Ascending aorta (tissue), 2 donors: ENCODE measurements around the gene PPP2R1B. TPM values are rescaled to one million over a fixed set of nuclear protein-coding genes. Genes with fewer than 3 reads are reported as not detected.

Source experiments
- DNase-seq, 2 donors: peaks; one replicate each; pipeline ENCODE4 v3.0.0-alpha.2; 2019; ENCODE audit warnings: low spot score in 2 of 2
- H3K27ac ChIP-seq, 2 donors: fragments of 200-600 bp; sonication (generic); one replicate each; pipeline ENCODE4 v1.5.1; 2016 to 2017; ENCODE audit warnings: mild to moderate bottlenecking in 1 of 2
- H3K27me3 ChIP-seq: fragments of 200-600 bp; sonication (generic); one replicate; pipeline ENCODE4 v1.5.1; 2017
- H3K36me3 ChIP-seq, 2 donors: fragments of 200-600 bp; sonication (generic); one replicate each; pipeline ENCODE4 v1.5.1; 2016
- H3K4me1 ChIP-seq, 2 donors: fragments of 200-600 bp; sonication (generic); one replicate each; pipeline ENCODE4 v1.5.1; 2016 to 2017; ENCODE audit warnings: mild to moderate bottlenecking in 1 of 2
- H3K4me3 ChIP-seq, 2 donors: fragments of 200-600 bp; sonication (generic); one replicate each; pipeline ENCODE4 v1.5.1; 2016 to 2017; ENCODE audit warnings: mild to moderate bottlenecking in 1 of 2
- H3K9me3 ChIP-seq, 2 donors: fragments of 200-600 bp; sonication (generic); one replicate each; pipeline ENCODE4 v1.5.1; 2016
- CTCF ChIP-seq, 3 experiments: fragments of 200-600 bp in 2 of 3; fragments of 450-650 bp in 1 of 3; sonication (generic) in 2 of 3; IDR thresholded peaks; one replicate each; pipeline ENCODE4 v1.5.1; 2016 to 2019; ENCODE audit warnings: antibody characterized with exemption in 3 of 3, mild to moderate bottlenecking in 1 of 3, moderate library complexity in 1 of 3
- intact Hi-C: fragments of 100-400 bp; cut with DNase I; formaldehyde crosslinking; loops from one replicate; pipeline ENCODE4 v1.15.1; 2023
- total RNA-seq: library from RNA; depleted of rRNA; stranded (reverse); fragments of >200 nt; gene quantifications from one replicate; pipeline ENCODE4 v1.1.0, GENCODE V29; 2016

PPP2R1B gene
- total RNA-seq, 1 donor from 2014 or later = 7.7 TPM

DNA sequence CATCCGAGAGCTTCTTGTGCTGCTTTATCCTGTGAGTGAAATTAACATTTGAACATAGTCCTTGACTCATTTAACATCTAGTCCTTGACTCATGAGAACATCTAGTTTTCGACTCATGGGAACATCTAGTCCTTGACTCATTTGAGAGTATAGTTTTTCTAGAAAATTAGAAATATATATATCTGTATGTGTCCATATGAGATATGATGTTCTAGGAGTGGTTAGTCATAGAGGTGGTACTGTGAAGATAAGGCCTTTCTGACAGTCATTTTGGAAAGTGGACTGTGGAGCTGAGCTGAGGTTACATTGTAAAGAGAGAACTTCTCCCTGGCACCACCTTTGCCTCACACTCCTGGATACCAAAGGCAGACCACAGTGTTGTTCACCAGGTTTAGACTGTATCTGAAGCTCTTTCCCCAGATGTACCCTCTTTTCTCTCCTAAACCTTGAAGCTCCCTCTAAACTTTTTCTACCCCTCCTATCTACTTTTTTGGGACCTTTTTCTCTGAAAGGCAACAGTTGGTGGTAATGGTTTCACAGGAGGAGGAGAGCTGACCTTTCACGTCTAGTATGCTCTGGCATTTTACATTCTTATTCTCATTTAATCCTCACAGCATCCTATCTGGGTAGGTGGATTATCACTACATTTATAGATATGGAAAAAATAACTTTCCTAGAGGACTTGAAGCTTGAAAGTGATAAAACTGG, 67.2 kb downstream of the PPP2R1B start:
- no peak overlapping the region for H3K4me3 ChIP-seq
- peaks cover 2 to 22% of the 10 kb centered on the region in 2 donors for H3K36me3 ChIP-seq
- no peak for TF ChIP-seq CTCF (IDR thresholded peaks at IDR 0.05)
- no peaks in the 10 kb centered on the region for H3K4me1 ChIP-seq
- H3K27me3 ChIP-seq = no peaks in the 10 kb centered on the region
- intact Hi-C loops = no loop called here
- no peaks in the 10 kb centered on the region for H3K9me3 ChIP-seq
- DNase-seq = no peak
- H3K27ac ChIP-seq = no peak overlapping the region

DNA sequence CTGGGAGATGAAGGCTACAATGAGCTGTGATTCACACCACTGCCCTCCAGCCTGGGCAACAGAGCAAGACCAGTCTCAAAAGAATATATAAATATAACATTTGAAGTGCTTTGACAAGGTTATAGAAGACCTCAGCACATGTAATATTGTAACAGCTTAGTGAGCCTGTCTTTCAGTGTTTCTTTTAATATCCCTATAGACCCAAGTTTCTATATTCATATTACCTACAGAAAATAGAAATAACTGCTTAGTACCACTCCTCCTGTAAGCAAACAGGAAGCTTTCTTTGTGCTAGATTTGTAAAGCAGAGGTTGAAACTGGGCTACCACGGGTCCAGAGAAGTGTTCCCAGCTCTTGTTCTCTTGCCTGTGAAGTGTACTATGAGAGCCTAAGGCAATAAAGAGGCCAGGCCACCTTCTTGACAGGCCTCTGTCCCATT, 68.2 kb downstream of the PPP2R1B start:
- TF ChIP-seq CTCF (IDR thresholded peaks at IDR 0.05) = no peak
- no peaks in the 10 kb centered on the region for H3K27me3 ChIP-seq
- H3K27ac ChIP-seq = no peak overlapping the region

DNA sequence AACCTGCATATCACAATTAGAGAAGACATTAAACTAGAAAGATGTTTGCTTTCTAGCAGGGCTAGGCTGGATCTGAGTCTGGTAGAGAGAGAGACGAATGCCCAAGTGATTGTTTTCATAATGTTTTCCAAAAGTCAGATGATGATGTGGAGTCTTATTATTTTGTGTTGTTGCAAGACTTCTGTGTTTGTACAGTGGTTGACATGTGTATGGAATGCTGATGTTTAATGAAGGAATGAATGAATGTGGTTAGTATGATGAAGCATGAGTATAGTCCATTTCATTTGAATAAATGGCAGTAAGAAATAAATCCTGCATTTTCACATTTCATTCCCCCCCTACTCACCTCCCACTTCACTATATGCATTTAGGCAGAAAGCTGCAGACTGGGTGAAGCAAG, 69.6 kb downstream of the PPP2R1B start:
- no peak overlapping the region for H3K27ac ChIP-seq
- intact Hi-C loops = no loop called here
- H3K4me3 ChIP-seq = no peak overlapping the region
- no peaks in the 10 kb centered on the region for H3K4me1 ChIP-seq
- no peaks in the 10 kb centered on the region for H3K9me3 ChIP-seq
- H3K27me3 ChIP-seq = no peaks in the 10 kb centered on the region
- no peak for DNase-seq
- H3K36me3 ChIP-seq = peaks cover 0 to 8% of the 10 kb centered on the region in 2 donors
- TF ChIP-seq CTCF (IDR thresholded peaks at IDR 0.05) = no peak

More for the DNA sequence above, 68.2 kb downstream of the PPP2R1B start:
- intact Hi-C loops = no loop called here
- no peak for DNase-seq
- H3K9me3 ChIP-seq = no peaks in the 10 kb centered on the region
- H3K4me1 ChIP-seq = no peaks in the 10 kb centered on the region
- peaks cover 0 to 13% of the 10 kb centered on the region in 2 donors for H3K36me3 ChIP-seq
- no peak overlapping the region for H3K4me3 ChIP-seq

GRCh38 chr11:111694851-111695250, 71.3 kb downstream of the PPP2R1B start:
- Histone ChIP-seq H3K27ac (no peak overlapping the region), H3K4me1 (no peaks in the 10 kb centered on the region), H3K36me3 (no peaks in the 10 kb centered on the region), H3K27me3 (no peaks in the 10 kb centered on the region), H3K9me3 (no peaks in the 10 kb centered on the region), H3K4me3 (no peak overlapping the region)
- DNase-seq = no peak
- no peak for TF ChIP-seq CTCF (IDR thresholded peaks at IDR 0.05)
- intact Hi-C loops = no loop called here

DNA sequence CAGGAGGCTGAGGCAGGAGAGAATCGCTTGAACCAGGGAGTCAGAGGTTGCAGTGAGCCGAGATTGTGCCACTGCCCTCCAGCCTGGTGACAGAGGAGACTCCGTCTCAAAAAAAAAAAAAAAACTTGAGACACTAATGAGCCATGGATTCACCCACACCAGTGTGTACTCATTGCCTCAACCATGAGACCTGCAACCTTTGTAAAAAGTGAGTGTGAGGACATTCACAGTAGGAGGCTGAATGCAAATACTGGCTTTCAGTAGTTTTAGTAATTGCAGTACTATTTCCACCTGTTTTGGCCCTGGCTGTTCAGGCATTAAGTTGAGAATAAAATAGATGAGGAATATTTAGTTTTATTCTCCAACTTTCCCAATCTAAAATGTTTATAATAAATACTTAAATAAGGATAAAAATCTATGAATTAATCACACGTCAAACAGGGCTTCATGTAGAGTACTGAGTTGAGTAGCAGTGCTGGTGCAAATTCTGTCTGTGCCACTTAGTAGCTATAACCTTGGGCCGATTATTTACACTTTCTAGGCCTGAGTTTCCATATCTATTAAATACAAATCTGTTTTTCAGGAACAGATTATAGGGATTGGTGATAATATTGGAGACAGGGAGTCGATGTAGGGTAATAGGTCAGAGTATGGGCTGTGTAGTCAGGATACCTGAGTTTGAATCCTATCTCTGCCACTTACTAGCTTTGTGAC, 72.8 kb downstream of the PPP2R1B start:
- Histone ChIP-seq H3K36me3 (peaks cover 2% of the 10 kb centered on the region in 2 donors), H3K9me3 (no peaks in the 10 kb centered on the region), H3K27me3 (no peaks in the 10 kb centered on the region), H3K4me3 (no peak overlapping the region), H3K4me1 (no peaks in the 10 kb centered on the region), H3K27ac (no peak overlapping the region)
- no peak for TF ChIP-seq CTCF (IDR thresholded peaks at IDR 0.05)
- DNase-seq = no peak
- intact Hi-C loops = no loop called here
